Skeletal muscle tissue (tissue), 4 donors: Measurements from ENCODE around the gene TRAPPC6A. TPM values are rescaled to one million over a fixed set of nuclear protein-coding genes. Genes with fewer than 3 reads are reported as not detected.

ENCODE experiments used
- H3K27ac ChIP-seq: one replicate; pipeline ENCODE4 v1.7.0; 2013; ENCODE audit warnings: mild to moderate bottlenecking, low read depth, low read length, inconsistent platforms
- H3K27me3 ChIP-seq, 3 donors: one replicate each; pipeline ENCODE4 v1.7.0; 2013; ENCODE audit warnings: low read length in 3 of 3; ENCODE audit not compliant: control insufficient read depth in 3 of 3, insufficient read depth in 3 of 3
- H3K36me3 ChIP-seq, 3 donors: one replicate each; pipeline ENCODE4 v1.7.0; 2013; ENCODE audit warnings: low read length in 3 of 3; ENCODE audit not compliant: control insufficient read depth in 3 of 3, insufficient read depth in 3 of 3
- H3K4me1 ChIP-seq, 3 donors: one replicate each; pipeline ENCODE4 v1.7.0; 2013; ENCODE audit warnings: low read length in 3 of 3, mild to moderate bottlenecking in 3 of 3; ENCODE audit not compliant: control insufficient read depth in 3 of 3, insufficient read depth in 3 of 3
- H3K4me3 ChIP-seq, 3 donors: one replicate each; pipeline ENCODE4 v1.7.0; 2013; ENCODE audit warnings: low read length in 3 of 3
- H3K9ac ChIP-seq, 3 donors: one replicate each; pipeline ENCODE4 v1.7.0; 2013; ENCODE audit warnings: low read length in 3 of 3, mild to moderate bottlenecking in 3 of 3, moderate library complexity in 2 of 3, low read depth in 1 of 3
- H3K9me3 ChIP-seq, 3 donors: one replicate each; pipeline ENCODE4 v1.7.0; 2013; ENCODE audit warnings: low read length in 3 of 3; ENCODE audit not compliant: control insufficient read depth in 3 of 3
- total RNA-seq: library from RNA; depleted of rRNA; stranded (reverse); fragments of >200 nt; gene quantifications from one replicate; pipeline ENCODE4 v1.2.3, GENCODE V29; 2014
- donor health status: Osteomylitis.

TRAPPC6A gene
- total RNA-seq, 1 donor from 2014 or later, result 15.1 TPM

DNA sequence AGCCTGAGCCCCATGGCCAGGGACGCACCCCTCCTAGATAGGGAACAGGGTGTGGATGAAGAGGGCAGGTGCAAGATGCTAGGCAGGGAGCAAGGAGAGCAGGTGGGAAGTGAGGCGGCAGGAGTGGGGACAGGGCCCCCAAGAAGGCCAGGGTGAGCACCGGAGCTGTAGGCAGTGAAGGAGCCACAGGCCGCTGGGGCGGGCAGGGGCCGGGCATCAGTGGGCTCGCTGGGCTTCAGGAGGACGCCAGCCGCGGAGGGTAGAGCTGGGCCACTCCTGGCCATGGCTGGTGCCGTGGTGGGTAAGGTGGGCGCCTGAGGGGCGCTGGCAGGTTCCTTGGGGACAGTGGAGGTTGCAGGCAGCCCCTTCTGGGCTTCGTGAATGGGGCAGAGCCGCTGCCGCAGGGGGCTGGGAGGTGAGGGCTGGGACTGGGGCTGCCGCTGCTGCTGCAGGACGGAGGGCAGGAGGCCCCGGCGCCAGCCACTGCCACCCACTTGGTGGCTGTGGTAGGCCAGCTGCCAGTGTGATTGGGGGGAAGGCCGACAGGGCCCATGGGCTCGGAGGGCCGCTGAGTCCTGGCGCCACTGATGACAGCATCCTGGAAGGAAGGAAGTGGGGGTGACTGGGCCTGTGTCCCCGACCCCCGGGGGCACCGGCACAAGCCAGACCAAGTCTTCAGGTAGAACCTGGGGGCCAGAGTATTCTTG, 19.4 kb downstream of the TRAPPC6A start:
- Histone ChIP-seq H3K36me3 (no peaks in the 10 kb centered on the region), H3K9me3 (no peaks in the 10 kb centered on the region), H3K4me3 (no peak overlapping the region), H3K27me3 (peaks cover 46 to 75% (median 57%) of the 10 kb centered on the region in 3 donors), H3K4me1 (peaks cover 2 to 7% (median 7%) of the 10 kb centered on the region in 3 donors), H3K9ac (no peak overlapping the region), H3K27ac (no peak overlapping the region)

GRCh38 chr19:45156751-45157150, 21.3 kb downstream of the TRAPPC6A start:
- H3K36me3 ChIP-seq, result no peaks in the 10 kb centered on the region
- H3K4me1 ChIP-seq, result peaks cover 15 to 23% (median 23%) of the 10 kb centered on the region in 3 donors
- H3K9ac ChIP-seq, result no peak overlapping the region
- no peak overlapping the region for H3K27ac ChIP-seq
- H3K4me3 ChIP-seq, result no peak overlapping the region
- peaks cover 56 to 80% (median 70%) of the 10 kb centered on the region in 3 donors for H3K27me3 ChIP-seq
- no peaks in the 10 kb centered on the region for H3K9me3 ChIP-seq

GRCh38 chr19:45156011-45156630, 21.9 kb downstream of the TRAPPC6A start:
- Histone ChIP-seq H3K9me3 (no peaks in the 10 kb centered on the region), H3K36me3 (no peaks in the 10 kb centered on the region), H3K9ac (no peak overlapping the region), H3K4me1 (peaks cover 15 to 24% (median 23%) of the 10 kb centered on the region in 3 donors), H3K27ac (no peak overlapping the region), H3K4me3 (no peak overlapping the region), H3K27me3 (peaks cover 56 to 80% (median 70%) of the 10 kb centered on the region in 3 donors)

GRCh38 chr19:45154064-45154827, 23.8 kb downstream of the TRAPPC6A start:
- H3K9ac ChIP-seq, result no peak overlapping the region
- H3K27ac ChIP-seq, result no peak overlapping the region
- no peaks in the 10 kb centered on the region for H3K36me3 ChIP-seq
- peaks cover 46 to 72% (median 66%) of the 10 kb centered on the region in 3 donors for H3K27me3 ChIP-seq
- peaks cover 15 to 26% (median 24%) of the 10 kb centered on the region in 3 donors for H3K4me1 ChIP-seq
- no peak overlapping the region for H3K4me3 ChIP-seq
- no peaks in the 10 kb centered on the region for H3K9me3 ChIP-seq

- H3K27ac ChIP-seq, result no peak overlapping the region
- H3K4me1 ChIP-seq, result peaks cover 15 to 28% (median 24%) of the 10 kb centered on the region in 3 donors
- no peaks in the 10 kb centered on the region for H3K9me3 ChIP-seq
- H3K4me3 ChIP-seq, result peak overlapping the region; percentile 56 to 70 (median 63)
- peaks cover 40 to 65% (median 59%) of the 10 kb centered on the region in 3 donors for H3K27me3 ChIP-seq
- H3K9ac ChIP-seq, result peak overlapping the region in 2 of 3 donors; percentile 23 to 66
- no peaks in the 10 kb centered on the region for H3K36me3 ChIP-seq
These were observed 24.5 kb downstream of the TRAPPC6A start for GRCh38 chr19:45153339-45154063.

DNA sequence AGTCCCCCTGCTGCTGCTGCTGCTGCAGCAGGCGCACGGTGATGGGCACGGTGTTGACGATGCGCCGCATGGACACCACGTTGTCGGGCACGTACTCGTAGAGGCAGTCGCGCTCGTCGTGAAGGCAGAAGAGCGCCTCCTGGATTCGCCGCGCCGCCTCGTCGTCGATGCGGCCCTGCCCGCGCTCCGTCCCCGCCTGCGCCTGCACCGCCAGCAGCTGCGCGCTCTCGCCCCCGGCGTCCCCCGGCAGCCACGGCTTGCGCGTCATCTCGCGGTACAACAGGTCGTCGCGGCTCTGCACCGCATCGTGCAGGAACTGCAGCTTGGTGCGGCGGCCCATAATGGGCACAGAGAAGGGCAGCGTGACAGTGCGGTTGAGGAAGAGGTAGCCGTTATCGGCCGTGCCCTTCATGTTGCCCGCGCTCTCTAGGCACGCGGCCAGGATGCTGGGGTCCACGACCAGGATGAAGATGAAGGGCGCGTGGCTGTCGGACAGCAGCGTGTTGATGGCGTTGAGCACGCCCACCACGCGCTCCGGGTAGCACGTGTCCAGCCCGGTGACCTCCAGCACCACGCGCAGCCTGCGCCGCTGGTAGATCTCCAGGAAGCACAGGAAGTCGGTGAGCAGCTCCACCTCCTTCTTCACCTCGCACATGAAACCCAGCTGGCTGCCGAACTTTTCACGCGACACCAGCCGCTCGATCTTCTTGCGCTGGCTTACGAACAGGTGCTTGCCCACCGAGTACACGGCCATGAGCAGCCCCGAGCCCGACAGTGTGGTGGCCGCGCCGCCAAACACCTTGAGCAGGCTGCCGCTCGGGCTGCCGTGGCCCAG, 25.3 kb downstream of the TRAPPC6A start:
- H3K27me3 ChIP-seq, result peaks cover 34 to 57% (median 53%) of the 10 kb centered on the region in 3 donors
- H3K4me3 ChIP-seq, result peak overlapping the region; percentile 56 to 70 (median 63)
- H3K9ac ChIP-seq, result peak overlapping the region in 2 of 3 donors; percentile 23 to 66
- no peaks in the 10 kb centered on the region for H3K9me3 ChIP-seq
- peaks cover 15 to 28% (median 24%) of the 10 kb centered on the region in 3 donors for H3K4me1 ChIP-seq
- H3K36me3 ChIP-seq, result no peaks in the 10 kb centered on the region
- H3K27ac ChIP-seq, result no peak overlapping the region

- no peaks in the 10 kb centered on the region for H3K36me3 ChIP-seq
- peaks cover 34 to 55% (median 50%) of the 10 kb centered on the region in 3 donors for H3K27me3 ChIP-seq
- no peak overlapping the region for H3K9ac ChIP-seq
- H3K27ac ChIP-seq, result no peak overlapping the region
- peak overlapping the region; percentile 14 to 70 (median 63) for H3K4me3 ChIP-seq
- peaks cover 15 to 28% (median 24%) of the 10 kb centered on the region in 3 donors for H3K4me1 ChIP-seq
- no peaks in the 10 kb centered on the region for H3K9me3 ChIP-seq
These were observed 26.1 kb downstream of the TRAPPC6A start for GRCh38 chr19:45151821-45152503.

DNA sequence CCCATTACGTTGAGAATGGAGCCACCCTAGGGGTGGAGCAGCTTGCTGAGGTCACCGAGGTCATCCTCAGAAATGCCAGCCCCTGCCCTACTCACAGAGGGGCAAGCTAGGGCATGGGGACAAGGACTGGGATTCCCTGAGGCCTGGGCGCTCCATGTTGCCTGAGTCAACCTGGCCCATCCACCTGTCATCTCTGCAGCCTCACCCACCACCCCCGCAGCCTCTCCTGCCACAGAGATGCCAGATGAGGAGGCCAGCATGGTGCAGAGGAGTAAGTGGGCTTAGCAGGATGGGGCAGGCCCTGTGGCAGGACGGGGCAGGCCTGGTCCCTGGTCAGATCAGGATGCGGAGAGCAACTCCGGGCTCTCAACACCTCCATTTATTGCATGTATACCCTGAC, 26.7 kb downstream of the TRAPPC6A start:
- Histone ChIP-seq H3K27ac (no peak overlapping the region), H3K27me3 (peaks cover 34 to 51% (median 45%) of the 10 kb centered on the region in 3 donors), H3K36me3 (peaks cover 0 to 3% (median 3%) of the 10 kb centered on the region in 3 donors), H3K9me3 (no peaks in the 10 kb centered on the region), H3K4me3 (no peak overlapping the region), H3K4me1 (peaks cover 15 to 28% (median 24%) of the 10 kb centered on the region in 3 donors), H3K9ac (no peak overlapping the region)
